Esophagus muscularis mucosa (tissue), 4 donors: ENCODE measurements around the gene CLEC16A. TPM values are rescaled to one million over a fixed set of nuclear protein-coding genes. Genes with fewer than 3 reads are reported as not detected.

Source experiments
- DNase-seq: peaks from one replicate; pipeline ENCODE4 v3.0.0-alpha.2; 2017; ENCODE audit errors: extremely low spot score
- H3K27ac ChIP-seq, 4 donors: fragments of 200-600 bp; sonication (generic); replicated peaks in 1 of 4; 1 replicate in 3 of 4; 2 replicates in 1 of 4; pipeline ENCODE4 v1.5.1; 2016 to 2019; ENCODE audit warnings: mild to moderate bottlenecking in 1 of 4
- H3K27me3 ChIP-seq, 4 donors: fragments of 200-600 bp; sonication (generic); one replicate each; pipeline versions ENCODE4 v1.5.1 to v1.6.0; 2016 to 2019
- H3K36me3 ChIP-seq, 4 donors: fragments of 200-600 bp; sonication (generic); one replicate each; pipeline ENCODE4 v1.5.1; 2016 to 2019
- H3K4me1 ChIP-seq, 4 donors: fragments of 200-600 bp; sonication (generic); one replicate each; pipeline ENCODE4 v1.5.1; 2016 to 2019
- H3K4me3 ChIP-seq, 4 donors: fragments of 200-600 bp; sonication (generic); 1 replicate in 2 of 4; 2 replicates in 2 of 4; pipeline ENCODE4 v1.5.1; 2016 to 2019; ENCODE audit warnings: mild to moderate bottlenecking in 4 of 4, moderate library complexity in 1 of 4
- H3K9me3 ChIP-seq, 4 donors: fragments of 200-600 bp; sonication (generic); 1 replicate in 3 of 4; 2 replicates in 1 of 4; pipeline ENCODE4 v1.5.1; 2016 to 2019
- EP300 ChIP-seq: sonication (generic); formaldehyde crosslinking; IDR thresholded peaks from one replicate; pipeline ENCODE4 v1.6.1; 2017; ENCODE audit warnings: antibody characterized with exemption
- POLR2A ChIP-seq: fragments of 450-650 bp; IDR thresholded peaks from one replicate; pipeline ENCODE4 v1.6.1; 2017; ENCODE audit warnings: antibody characterized with exemption, moderate library complexity, mild to moderate bottlenecking, low read depth
- POLR2AphosphoS5 ChIP-seq, 2 donors: sonication (generic); formaldehyde crosslinking; IDR thresholded peaks; one replicate each; pipeline ENCODE4 v1.6.1; 2017; ENCODE audit warnings: antibody characterized with exemption in 2 of 2
- whole genome bisulfite sequencing: methylation state at CpG from one replicate; pipeline ENCODE4 v1.1.5; 2018; 5-methylcytosine and 5-hydroxymethylcytosine counted together
- intact Hi-C: fragments of 100-400 bp; cut with DNase I; formaldehyde crosslinking; loops from one replicate; pipeline ENCODE4 v1.15.1; 2023
- total RNA-seq, 4 donors: library from RNA; depleted of rRNA; stranded (reverse); fragments of >200 nt; gene quantifications; one replicate each; pipeline versions ENCODE4 v1.1.0 to v1.2.1, GENCODE V29; 2016
- TF ChIP-seq, protein P1 (sequence below), 3 experiments: fragments of 200-600 bp in 2 of 3; fragments of 450-650 bp in 1 of 3; sonication (generic) in 2 of 3; IDR thresholded peaks; one replicate each; pipeline ENCODE4 v1.5.1; 2017 to 2019; ENCODE audit warnings: antibody characterized with exemption in 3 of 3, mild to moderate bottlenecking in 2 of 3, moderate library complexity in 1 of 3

The CLEC16A gene
- total RNA-seq, 4 donors from 2014 or later, result 22.3 to 34.7 (median 29.2) TPM

DNA sequence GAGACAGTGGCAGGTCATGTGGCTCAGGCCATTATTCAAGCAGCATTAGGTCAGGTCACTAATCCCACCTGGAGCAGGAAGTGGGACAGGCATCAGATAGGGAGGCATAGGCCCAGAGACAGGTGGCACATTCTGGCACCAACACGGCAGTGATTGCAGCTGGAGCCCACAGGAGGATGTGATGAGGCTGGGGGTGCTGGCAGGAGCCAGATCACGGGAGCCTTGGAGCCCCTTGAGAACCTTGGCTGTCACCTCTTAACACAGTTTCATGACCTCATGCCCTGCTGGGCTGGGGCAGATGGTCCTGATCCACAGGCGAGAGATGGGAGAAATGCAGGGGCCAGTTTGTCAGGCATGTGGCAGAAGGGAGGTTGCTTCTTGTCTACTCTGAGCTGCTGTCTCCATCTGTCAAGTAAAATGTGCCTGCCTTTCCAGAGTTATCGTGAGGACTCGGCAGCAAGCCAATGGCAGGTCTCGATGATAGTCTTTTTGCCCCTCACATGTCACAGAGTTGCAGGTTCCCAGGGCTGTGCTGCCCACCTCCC lies 109.6 kb downstream of the CLEC16A start:
- Histone ChIP-seq H3K4me3 (no peak overlapping the region), H3K4me1 (no peaks in the 10 kb centered on the region), H3K9me3 (no peaks in the 10 kb centered on the region), H3K27me3 (no peaks in the 10 kb centered on the region), H3K27ac (no peak overlapping the region), H3K36me3 (peaks cover 6 to 67% (median 53%) of the 10 kb centered on the region in 4 donors)
- TF ChIP-seq POLR2AphosphoS5 (IDR thresholded peaks at IDR 0.05) (no peak), POLR2A (no peak)
- no peak for DNase-seq
- WGBS, result 90% methylated on average over 6 of the region's 6 CpGs
- intact Hi-C loops, result no loop called here

DNA sequence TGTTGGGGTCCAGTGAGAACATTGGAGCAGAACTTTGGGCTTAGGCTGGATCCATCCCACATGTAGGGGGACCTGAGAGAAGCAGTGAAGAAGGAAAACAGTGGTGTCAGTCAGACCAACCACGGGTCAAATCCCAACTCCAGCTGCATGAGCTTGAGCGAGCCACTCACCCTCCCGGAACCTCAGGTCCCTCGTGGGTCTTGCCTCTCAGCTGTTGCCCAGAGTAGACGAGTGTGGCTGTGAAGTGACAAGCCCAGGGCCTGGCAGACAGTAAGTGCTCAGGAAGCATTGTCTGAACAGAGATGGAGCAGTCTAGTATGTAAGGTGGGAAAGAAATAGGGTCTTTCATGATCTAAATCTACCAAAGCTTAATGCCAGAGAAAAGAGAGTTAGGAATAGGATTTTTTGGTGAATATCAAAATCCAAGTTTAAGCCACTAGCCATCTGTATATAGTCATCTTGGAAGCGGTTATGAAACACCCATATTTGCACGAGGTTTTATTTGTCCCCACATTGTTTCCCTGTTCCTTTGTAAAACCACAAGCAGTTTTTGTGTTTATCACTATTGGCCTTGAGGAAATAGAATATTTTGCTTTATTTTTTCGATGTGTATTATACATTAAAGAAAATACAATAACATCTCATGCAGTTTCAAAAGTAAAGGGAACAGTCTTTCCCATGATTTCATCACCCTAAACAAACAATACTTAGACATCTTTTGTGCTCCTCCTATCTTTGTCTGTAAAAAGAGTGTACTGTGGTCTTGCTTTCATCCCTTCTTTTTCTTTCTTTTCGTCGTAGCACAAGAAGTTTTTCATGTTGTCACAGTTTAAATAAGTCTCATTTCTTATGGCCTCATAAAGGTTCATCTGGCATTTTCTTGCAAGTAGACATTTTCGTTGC lies 112.0 kb downstream of the CLEC16A start:
- Histone ChIP-seq H3K4me1 (no peaks in the 10 kb centered on the region), H3K27ac (no peak overlapping the region), H3K27me3 (no peaks in the 10 kb centered on the region), H3K9me3 (no peaks in the 10 kb centered on the region), H3K36me3 (peaks cover 6 to 65% (median 51%) of the 10 kb centered on the region in 4 donors), H3K4me3 (no peak overlapping the region)
- no peak for DNase-seq
- TF ChIP-seq POLR2AphosphoS5 (IDR thresholded peaks at IDR 0.05) (no peak), EP300 (no peak), POLR2A (no peak)
- TF ChIP-seq, protein P1, sequence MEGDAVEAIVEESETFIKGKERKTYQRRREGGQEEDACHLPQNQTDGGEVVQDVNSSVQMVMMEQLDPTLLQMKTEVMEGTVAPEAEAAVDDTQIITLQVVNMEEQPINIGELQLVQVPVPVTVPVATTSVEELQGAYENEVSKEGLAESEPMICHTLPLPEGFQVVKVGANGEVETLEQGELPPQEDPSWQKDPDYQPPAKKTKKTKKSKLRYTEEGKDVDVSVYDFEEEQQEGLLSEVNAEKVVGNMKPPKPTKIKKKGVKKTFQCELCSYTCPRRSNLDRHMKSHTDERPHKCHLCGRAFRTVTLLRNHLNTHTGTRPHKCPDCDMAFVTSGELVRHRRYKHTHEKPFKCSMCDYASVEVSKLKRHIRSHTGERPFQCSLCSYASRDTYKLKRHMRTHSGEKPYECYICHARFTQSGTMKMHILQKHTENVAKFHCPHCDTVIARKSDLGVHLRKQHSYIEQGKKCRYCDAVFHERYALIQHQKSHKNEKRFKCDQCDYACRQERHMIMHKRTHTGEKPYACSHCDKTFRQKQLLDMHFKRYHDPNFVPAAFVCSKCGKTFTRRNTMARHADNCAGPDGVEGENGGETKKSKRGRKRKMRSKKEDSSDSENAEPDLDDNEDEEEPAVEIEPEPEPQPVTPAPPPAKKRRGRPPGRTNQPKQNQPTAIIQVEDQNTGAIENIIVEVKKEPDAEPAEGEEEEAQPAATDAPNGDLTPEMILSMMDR (IDR thresholded peaks at IDR 0.05), result no peak
- intact Hi-C loops, result no loop called here
- 80% methylated on average over 11 of the region's 11 CpGs for WGBS

DNA sequence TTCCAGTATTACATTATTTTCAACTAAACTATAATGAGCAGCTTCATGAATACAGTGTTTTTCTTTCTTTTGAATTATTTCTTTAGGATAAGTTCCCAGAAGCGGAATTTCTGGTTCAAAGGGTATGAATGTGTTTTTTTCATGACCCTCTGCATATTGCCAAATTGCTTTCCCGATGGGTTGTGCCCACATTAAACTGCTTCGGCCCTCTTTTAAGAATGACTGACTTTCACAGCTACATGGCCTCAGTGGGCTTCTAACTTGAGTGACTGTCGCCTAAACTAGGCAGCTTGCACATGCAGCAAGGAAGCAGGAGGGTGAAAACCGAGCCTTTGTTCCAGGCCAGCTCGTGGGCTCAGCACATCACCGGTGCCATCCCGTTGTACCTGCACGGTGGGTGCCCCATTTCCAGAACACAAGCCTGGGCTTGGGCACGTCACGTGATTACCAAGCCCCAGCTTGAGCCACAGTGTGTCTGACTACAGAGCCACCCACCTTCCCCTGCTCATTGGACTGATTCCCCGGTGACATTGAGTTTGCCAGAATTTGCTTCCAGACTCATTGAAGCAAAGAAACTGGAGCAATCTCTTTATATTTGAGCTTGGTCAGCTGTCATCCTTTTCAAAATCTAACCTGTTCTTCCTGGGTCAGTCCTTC lies 112.8 kb downstream of the CLEC16A start:
- intact Hi-C loops, result no loop called here
- WGBS, result 86% methylated on average over 12 of the region's 12 CpGs
- H3K9me3 ChIP-seq, result no peaks in the 10 kb centered on the region
- H3K27me3 ChIP-seq, result no peaks in the 10 kb centered on the region
- no peak overlapping the region for H3K4me3 ChIP-seq
- no peaks in the 10 kb centered on the region for H3K4me1 ChIP-seq
- H3K27ac ChIP-seq, result no peak overlapping the region
- DNase-seq, result no peak
- TF ChIP-seq EP300 (no peak), POLR2AphosphoS5 (IDR thresholded peaks at IDR 0.05) (no peak), POLR2A (no peak)
- TF ChIP-seq, protein P1 (IDR thresholded peaks at IDR 0.05), result no peak
- peaks cover 12 to 65% (median 51%) of the 10 kb centered on the region in 4 donors for H3K36me3 ChIP-seq

DNA sequence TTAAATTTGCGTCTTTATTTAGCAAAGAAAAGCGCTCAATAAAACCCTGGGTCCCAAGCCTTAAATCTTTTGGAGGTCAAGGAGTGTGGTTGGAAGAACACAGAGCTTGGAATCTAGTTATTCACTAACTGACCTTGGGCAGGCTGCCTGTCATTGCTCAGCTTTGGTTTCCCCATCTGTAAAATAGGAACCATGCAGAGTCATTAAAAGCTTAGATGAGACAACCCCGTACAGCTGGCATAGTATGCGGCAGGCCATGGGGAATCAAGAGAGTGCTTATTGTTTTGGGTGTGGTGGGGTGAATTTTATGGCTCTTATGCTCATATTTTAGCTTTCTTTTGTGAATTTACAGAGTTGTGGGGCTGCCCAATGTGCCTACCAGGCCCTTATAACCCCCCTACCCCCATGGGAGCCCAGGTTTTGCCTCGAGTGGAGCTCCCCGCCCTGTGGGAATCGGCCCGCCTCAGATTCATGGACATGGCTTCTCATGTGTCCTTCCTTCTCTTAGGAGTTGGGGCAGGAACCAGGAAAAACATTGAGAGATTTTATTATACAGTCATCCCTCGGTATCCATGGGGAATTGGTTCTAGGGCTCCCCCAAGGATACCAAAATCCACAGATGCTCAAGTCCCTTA lies 113.5 kb downstream of the CLEC16A start:
- WGBS, result 97% methylated on average over 9 of the region's 9 CpGs
- Histone ChIP-seq H3K9me3 (no peaks in the 10 kb centered on the region), H3K36me3 (peaks cover 12 to 65% (median 49%) of the 10 kb centered on the region in 4 donors), H3K4me3 (no peak overlapping the region), H3K27me3 (no peaks in the 10 kb centered on the region), H3K4me1 (no peaks in the 10 kb centered on the region), H3K27ac (no peak overlapping the region)
- DNase-seq, result no peak
- TF ChIP-seq EP300, result no peak
- TF ChIP-seq, protein P1 (IDR thresholded peaks at IDR 0.05), result no peak
- no peak for TF ChIP-seq POLR2AphosphoS5 (IDR thresholded peaks at IDR 0.05)
- TF ChIP-seq POLR2A, result no peak
- intact Hi-C loops, result no loop called here

DNA sequence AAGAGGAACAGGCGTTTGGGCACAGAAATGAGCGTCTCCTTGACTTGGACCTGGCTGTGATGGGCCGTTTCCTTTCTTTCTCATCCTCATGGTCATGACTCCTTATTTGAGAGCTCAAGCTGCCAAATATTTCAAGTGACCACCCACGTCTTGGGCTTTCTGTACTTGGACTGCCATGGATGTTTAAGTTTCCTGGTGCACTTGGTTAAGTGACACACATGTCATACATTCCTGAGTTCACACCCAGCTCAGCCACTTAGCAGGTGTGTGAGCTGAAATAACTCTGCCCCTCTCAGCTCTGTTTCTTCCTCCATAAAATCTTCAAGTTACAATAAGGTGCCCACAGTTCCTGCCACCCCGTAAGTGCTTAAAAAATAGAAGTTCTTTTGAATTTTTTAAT lies 114.5 kb downstream of the CLEC16A start:
- DNase-seq, result no peak
- no peaks in the 10 kb centered on the region for H3K27me3 ChIP-seq
- H3K27ac ChIP-seq, result no peak overlapping the region
- no peaks in the 10 kb centered on the region for H3K4me1 ChIP-seq
- peaks cover 12 to 61% (median 44%) of the 10 kb centered on the region in 4 donors for H3K36me3 ChIP-seq
- WGBS, result 90% methylated on average over 5 of the region's 5 CpGs
- no peak overlapping the region for H3K4me3 ChIP-seq
- TF ChIP-seq POLR2A, result no peak
- no peak for TF ChIP-seq EP300
- no peak for TF ChIP-seq POLR2AphosphoS5 (IDR thresholded peaks at IDR 0.05)
- intact Hi-C loops, result no loop called here
- H3K9me3 ChIP-seq, result no peaks in the 10 kb centered on the region
